SK-N-SH (cell line): ENCODE results near the gene MYO3A. TPM values are rescaled to one million over a fixed set of nuclear protein-coding genes. Genes with fewer than 3 reads are reported as not detected.

Source experiments
- polyA plus RNA-seq, 3 experiments: library from polyadenylated mRNA; depleted of rRNA; stranded (reverse); fragments of >200 nt; gene quantifications; 2 replicates each; pipeline ENCODE4 v1.2.3, GENCODE V29; 2012
- TF ChIP-seq, protein P1 (sequence below): fragments of 150-350 bp; IDR thresholded peaks from 2 replicates; pipeline ENCODE4 v1.6.1; 2016; ENCODE audit warnings: mild to moderate bottlenecking, low read depth, low read length

MYO3A gene
- polyA plus RNA-seq, 1 of the 3 experiments (the other 2 are of a cell fraction), result not detected

DNA sequence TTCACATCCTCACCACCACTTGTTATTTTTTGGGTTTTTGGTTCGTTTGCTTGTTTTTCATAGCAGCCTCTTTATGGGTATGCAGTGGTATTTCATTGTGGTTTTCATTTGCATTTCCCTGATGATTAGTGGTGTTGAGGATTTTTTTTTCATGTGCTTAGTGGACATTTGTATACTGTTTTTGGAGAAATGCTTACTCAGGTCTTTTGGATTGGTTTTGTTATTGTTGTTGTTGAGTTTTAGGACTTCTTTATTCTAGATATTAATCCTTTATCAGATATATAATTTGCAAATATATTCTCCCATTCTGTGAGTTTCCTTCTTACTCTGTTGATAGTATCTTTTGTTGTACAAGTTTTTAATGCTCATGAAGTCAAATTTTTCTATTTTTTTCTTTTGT lies 325.3 kb downstream of the MYO3A start (continued):
- TF ChIP-seq, protein P1, sequence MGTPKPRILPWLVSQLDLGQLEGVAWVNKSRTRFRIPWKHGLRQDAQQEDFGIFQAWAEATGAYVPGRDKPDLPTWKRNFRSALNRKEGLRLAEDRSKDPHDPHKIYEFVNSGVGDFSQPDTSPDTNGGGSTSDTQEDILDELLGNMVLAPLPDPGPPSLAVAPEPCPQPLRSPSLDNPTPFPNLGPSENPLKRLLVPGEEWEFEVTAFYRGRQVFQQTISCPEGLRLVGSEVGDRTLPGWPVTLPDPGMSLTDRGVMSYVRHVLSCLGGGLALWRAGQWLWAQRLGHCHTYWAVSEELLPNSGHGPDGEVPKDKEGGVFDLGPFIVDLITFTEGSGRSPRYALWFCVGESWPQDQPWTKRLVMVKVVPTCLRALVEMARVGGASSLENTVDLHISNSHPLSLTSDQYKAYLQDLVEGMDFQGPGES, result no peak
